Gastrocnemius medialis (tissue), 4 donors: ENCODE results near the gene BCL2.

ENCODE experiments used
- CTCF ChIP-seq, 5 experiments: fragments of 450-650 bp in 3 of 5; fragments of 200-600 bp in 2 of 5; sonication (generic) in 2 of 5; IDR thresholded peaks in 4 of 5; conservative IDR thresholded peaks in 1 of 5; 1 replicate in 4 of 5; 2 replicates in 1 of 5; pipeline ENCODE4 v1.5.1; 2016 to 2019; ENCODE audit warnings: antibody characterized with exemption in 5 of 5, mild to moderate bottlenecking in 3 of 5, moderate library complexity in 3 of 5
- POLR2A ChIP-seq, 2 donors: fragments of 450-650 bp; IDR thresholded peaks; one replicate each; pipeline ENCODE4 v1.6.1; 2017; ENCODE audit warnings: antibody characterized with exemption in 2 of 2, mild to moderate bottlenecking in 2 of 2, moderate library complexity in 2 of 2

- no peak for TF ChIP-seq POLR2A (IDR thresholded peaks at IDR 0.05)
- TF ChIP-seq CTCF (IDR thresholded peaks at IDR 0.05 in 4 of 5, conservative IDR thresholded peaks at IDR 0.05 in 1 of 5) = no peak
Observed at GRCh38 chr18:63265326-63265725, 54.2 kb downstream of the BCL2 start.
